ENCODE measurements around the gene DDRGK1.

GRCh38 chr20:3180319-3180718, 24.2 kb downstream of the DDRGK1 start:
- no peak for TF ChIP-seq POLR2AphosphoS5 (IDR thresholded peaks at IDR 0.05; ENCODE audit: low read depth, low read length)
- no peak for TF ChIP-seq TAF1 (IDR thresholded peaks at IDR 0.05; ENCODE audit: borderline replicate concordance, insufficient read depth, low read length)

Data from PFSK-1 (cell line).